DMS79 treated with DMSO at 0.1 percent for 48 hours (cell line): ENCODE measurements around the gene MARK2.
"Not testable (repeated sequence)": the region's sequence is repeated elsewhere in the genome, so short reads cannot be mapped to it uniquely, and the experiment has no call there.

Experiments
- DNase-seq: peaks from one replicate; lab custom pipeline; 2025; lab: John Stamatoyannopoulos, UW

MARK2 gene

DNA sequence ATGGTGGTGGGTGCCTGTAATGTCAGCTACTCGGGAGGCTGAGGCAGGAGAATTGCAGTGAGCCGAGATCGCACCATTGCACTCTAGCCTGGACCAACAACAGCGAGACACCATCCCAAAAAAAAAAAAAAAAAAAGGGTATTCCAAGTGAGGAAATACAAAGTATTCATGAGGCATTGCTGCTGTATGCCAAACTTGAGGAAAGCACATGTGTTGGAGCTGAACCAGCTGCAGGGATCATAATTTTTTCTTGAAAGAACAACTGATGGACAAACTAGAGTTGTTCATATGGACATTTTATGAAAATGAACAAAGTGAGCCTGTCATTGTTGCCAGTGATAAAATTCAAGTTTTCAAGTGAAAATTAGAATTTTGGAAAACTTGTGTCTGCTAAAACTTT lies 15.8 kb downstream of the MARK2 start:
- DNase-seq: no peak

DNA sequence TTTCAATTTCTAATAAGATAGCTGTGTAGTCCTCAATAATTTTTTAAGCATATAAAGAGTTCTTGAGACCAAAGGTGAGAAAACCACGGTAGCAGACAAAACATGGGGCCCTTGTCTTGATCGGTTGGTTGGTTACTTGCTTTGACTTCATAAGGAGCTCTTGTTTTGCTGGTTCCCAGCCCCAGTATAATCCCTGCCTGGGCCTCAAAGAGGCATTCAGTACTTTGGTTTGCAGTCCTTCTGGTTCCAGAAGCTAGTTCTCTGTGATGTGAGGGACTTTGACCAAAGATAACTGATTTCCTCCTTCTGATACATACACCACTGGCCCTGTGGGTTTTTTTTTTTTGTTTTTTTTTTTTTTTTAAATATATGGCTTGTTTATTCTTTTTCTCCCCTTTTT lies 17.1 kb downstream of the MARK2 start:
- DNase-seq: no peak

DNA sequence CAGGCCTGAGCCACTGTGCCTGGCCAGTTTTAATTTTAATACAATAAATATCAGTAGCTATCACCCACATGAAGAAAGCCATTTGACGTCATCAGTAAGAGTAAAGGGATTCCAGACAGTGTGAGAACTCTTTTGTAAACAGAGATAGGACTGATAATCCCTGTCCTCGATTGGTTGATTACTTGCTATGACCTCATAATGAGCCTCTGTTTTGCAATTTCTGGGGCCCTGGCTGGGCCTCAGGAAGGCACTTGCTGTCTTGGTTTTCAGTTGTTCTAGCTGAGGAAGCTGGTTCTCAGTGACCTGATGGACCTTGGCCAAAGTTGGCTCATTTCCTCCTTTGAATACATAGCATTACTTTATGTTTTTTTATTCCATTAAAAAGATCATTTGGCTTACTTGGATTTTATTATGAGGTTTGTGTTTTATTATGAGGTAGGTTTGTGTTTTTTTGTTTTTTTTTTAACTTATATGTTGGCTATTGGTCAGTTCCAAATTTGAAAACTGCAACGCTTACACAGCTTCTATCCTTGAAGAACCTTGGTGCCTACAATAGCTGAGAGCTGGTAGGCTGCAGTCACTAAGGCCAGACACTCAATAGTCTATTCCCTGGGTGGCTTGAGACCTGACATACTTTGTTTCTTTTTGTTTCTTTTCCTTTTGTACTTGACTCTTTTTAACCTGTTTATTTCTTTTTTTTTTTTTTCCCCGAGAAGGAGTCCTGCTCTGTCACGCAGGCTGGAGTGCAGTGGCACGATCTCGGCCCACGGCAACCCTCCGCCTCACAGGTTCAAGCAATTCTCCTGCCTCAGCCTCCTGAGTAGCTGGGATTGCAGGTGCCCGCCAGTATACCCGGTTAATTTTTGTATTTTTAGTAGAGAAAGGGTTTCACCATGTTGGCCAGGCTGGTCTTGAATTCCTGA lies 20.0 kb downstream of the MARK2 start:
- no peak for DNase-seq

DNA sequence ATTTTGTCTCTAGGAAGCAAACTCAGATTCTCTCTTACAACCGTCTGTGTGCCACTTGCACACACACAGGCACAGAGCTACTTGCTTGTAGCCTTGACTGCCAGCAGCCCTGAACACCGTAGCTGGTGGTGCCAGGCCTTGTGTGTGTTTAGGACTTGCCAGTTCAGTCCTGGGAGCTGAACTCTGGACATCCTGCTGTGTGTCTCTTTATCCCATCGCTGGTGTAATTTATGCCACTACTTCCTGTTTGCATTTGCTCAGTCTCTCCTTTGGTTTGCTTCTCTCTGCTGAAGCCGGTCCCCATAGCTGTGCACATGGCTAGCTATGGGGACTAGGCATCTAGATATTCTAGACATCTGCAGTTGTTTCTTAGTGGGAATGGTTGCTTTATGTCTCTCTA lies 24.0 kb downstream of the MARK2 start:
- DNase-seq: no peak

DNA sequence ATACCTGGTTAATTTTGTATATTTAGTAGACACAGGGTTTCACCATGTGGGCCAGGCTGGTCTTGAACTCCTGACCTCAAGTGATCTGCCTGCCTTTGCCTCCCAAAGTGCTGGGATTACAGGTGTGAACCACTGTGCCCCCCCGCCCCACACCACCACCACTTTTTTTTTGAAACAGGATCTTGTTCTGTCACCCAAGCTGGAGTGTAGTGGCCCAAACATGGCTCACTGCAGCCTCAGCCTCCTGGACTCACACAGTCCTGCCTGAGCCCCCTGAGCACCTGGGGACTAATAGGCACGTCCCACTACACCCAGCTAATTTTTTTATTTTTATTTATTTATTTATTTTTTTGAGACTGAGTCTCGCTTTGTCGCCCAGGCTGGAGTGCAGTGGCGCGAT lies 24.7 kb downstream of the MARK2 start:
- not testable (repeated sequence) for DNase-seq

DNA sequence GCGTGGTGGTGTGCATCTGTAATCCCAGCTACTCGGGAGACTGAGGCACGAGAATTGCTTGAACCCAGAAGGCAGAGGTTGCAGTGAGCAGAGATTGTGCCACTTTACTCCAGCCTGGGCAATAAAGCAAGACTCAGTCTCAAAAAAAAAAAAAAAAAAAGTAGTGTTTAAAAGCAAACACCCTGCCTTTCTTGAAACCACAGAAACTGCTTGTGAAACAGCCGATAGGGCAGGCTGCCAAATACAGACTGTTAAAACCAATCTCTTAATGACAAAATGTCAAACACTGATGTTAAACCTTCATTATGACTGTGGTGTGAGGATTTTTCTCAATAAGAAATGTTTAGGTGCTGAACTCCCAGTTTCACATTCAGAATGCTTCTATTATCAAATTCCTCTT lies 27.3 kb downstream of the MARK2 start:
- peak; percentile 82 for DNase-seq

DNA sequence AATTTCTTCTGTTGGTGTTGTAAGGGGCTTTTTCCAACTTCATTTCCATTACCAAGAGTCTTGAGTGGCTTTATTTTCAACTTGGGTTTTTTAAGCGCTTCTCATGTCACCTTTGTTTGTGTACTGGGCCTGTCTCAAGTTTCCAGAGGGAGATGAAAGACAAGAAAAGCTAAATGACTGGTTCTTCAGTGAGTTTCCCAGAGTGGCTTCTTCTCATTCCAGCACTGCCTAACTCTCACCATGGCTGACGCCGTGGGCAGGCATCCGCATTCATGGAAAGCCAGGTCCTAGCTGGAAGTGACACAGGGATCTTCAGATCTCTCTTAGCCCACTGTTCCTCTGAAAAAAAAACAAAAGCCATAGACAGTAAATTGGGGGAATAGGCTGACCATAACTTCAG lies 28.6 kb downstream of the MARK2 start:
- DNase-seq: no peak

DNA sequence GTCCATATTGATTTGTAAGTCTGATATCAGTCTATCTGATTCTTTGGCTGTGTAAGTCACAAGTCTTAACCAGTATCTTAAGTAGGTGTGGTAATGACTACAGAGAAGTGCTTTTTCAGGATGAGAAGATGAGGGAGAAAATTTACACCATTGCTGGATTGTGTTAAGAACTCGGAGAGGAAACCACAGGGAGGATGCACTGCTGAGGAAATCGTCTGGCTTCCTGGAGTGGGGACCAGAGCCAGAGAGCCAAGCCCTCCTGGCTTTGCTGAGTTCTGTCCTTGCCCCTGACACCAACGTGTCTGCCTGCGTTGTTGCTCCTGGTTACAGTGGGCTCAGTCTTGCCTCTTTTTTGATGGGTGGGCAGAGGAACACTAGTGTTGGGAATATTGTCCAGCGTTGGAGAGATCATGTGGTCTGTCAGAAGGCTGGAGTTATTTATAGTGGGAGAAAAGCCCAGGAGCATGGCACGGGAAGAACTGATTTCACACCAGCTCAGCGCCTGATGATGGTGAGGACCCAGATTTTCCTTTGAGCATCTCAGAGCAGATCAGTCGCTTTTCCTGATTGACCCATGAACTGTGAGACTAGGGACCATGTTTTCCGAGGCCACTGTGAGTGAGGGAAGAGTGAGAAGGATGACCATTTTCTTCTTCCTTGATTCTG lies 29.6 kb downstream of the MARK2 start:
- DNase-seq: no peak

DNA sequence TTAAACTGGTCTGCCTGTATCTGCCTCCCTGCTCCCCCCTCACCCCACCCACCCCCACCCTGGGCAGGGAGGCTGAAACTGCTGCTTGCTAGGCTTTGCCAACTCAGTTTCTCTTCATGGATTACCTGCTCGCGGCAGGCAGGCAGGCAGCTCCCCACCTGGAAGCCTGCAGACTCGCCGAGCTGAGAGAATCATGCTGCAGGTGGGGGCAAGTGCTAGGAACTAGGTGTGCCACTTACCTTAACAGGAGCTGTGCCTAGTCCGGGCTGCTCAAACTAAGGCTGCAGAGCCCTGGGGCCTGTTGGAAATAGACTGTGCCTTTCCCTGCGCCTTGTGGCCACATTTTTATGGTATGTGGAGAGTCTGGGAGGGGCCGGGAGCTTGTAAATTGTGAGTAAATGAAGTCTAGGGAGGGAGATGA lies 30.3 kb downstream of the MARK2 start:
- no peak for DNase-seq

DNA sequence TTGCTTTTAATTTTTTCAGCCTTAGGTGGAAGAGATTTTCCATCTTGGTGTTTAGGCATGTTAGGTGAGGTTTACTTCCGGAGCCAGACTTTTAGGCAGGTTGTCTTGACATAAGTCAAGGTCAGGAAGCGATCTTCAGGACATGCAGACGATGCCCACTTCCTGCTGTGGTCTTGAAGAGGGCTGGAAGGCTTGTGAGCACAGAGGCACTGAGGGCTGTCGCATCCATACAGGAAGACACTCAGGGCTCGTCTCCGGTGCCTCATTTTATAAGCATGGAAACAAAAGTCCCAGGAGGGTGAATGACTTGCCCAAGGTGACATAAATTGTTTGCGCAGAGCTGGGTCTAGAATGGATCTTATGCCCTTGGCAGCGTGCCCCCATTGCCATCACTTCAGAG lies 30.8 kb downstream of the MARK2 start:
- DNase-seq: no peak

DNA sequence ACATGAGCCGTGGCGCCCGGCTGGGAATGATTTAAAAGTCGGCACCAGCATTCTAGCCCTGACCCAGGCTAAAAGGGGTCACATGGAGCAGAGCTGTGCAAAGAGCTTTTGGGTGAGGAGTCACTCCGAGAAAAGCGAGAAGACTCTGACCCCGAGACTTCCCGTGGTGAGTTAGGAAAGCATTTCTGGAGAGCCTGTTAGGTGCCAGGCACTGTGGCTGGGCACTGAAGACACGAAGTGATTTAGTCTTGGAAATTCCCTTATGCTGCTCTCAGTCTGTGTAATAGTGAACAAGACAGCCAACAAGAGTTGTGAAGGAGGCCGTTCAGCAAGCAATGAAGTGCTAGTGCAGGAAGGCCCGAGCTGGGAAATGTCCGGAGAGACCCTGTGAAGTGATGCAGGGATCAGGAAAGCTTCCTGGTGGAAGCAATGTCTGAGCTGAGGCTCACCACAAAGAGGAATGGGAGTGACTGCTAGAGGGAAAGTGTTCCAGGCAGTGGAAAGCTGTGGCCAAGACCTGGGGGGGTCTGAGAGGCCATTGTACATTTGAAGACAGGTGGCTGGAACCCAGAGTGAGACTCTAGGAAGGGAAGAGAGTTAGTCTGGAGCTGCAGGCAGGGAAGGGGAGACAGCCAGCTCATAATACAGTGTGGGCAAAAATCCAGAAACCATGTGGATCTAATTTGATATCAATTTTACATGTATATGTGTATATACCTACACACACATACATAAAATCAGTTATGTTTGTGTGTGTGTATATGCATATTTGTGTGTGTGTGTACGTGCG lies 31.6 kb downstream of the MARK2 start:
- no peak for DNase-seq

DNA sequence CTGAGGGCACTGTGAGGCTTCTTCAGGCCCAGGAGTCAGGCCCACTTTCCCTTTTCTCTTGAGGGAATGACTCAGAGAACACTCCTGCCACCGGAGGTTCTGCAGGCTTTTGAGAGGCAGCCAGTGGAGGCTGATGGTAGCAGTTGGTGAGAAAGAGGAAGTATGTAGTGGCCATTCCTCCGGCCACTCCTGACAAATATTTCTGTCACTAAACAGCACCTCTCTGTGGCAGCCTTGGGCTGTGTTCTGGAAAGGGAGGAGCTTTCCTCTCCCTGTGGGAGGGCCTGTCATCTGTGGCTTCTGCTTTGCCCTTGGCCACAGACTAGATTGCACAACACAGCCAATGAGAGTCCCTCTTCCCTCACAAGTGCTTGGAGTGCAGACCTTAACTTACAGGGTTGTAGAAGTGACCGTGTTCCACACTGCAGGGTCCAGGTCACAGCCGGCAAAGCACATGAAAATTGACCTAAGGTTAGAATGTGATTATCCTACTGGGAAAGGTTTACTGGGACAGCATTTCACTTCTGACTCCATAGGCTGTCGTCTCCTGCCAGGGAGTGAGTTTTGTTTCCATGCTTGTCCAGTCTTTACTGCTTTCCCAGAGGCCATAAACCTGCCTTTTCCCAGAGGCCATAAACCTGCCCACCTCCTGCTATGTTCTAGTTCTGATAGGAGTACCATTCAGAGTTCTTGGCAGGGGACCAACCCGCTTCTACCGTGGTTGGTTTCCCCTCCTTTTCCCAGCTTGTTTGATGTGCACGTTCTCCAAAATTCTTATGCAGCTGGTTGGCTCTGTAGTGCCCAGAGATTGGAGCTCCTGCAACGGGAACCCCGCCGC lies 33.3 kb downstream of the MARK2 start:
- DNase-seq: peak; percentile 75

DNA sequence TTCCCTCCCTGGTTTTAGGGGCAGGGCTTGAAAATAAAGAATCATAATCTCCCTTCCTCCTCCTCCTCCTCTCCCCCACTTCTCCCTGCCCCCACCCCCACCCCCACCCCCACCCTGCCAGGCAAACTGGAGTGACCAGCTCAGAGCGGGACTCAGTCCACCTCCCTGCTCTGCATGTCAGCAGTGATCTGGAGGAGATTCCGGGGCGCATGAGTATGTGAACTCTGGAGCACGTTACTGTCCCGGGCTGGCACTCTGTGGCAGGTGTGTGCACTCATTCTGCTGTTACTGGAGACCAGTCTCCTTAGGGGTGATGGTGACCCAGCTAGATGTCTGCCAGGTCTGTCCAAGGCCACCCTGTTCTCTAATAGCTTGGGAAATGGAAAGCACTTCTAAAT lies 33.9 kb downstream of the MARK2 start:
- no peak for DNase-seq

DNA sequence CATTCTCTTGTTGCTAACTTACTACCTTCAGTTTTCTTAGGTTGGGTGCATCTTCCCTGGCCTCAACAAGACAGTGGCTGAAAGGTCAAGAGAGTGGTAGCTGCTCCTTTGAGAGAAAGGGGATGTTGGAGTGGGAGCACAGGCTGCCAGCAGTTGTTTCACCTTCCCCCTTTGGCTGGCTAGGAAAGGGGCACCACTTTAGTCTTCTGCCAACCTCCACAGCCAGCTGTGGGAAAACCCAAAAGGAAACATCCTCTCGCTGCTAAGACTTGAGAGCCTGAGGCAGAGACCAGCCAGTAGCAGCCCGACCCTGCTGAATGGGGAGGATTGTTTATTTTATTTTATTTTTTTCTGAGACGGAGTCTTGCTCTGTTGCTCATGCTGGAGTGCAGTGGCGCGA lies 34.4 kb downstream of the MARK2 start:
- no peak for DNase-seq

DNA sequence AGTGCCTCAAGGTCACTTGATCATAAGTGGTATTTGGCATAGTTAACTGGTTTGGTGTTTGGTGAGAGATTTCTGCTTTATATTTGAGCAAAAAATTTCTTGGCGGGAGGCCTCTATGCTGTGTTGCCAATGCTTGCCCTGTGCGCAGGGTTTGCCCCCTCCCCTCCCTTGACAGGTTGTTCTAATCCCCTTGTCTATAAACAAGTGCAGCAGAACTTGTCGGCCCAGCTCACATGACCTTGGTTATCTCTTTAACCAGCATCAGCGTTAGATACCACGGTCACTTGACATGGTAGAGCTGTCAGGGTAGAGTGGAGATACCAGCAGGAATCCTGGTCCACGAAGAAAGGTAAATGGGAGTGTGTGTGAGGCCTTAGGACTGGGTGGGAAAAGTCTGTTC lies 35.6 kb downstream of the MARK2 start:
- no peak for DNase-seq

DNA sequence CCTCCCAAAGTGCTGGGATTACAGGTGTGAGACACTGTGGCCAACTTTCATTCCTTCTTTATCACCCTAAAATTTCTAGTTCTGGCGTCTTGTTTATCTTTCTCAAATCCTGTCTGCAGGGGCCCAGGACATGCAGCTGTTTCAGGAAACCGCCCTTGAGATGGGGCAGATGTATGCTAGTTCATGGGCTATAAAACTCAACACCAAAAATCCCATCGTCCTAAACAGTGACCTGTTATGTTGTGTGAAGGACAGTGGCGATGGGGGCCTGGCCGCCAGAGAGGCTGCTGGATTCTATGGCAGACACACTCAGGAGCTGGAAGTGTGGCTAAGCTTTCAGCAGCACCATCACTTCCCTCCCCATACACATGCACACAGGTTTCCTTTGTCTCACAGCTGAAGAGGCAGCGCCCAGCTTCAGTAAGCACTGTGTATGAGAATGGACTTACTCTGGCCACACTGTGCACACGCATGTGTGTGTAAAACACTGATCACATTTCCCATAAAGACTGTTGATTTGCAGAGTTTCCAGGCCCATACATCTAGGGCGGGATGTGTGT lies 36.7 kb downstream of the MARK2 start:
- no peak for DNase-seq

DNA sequence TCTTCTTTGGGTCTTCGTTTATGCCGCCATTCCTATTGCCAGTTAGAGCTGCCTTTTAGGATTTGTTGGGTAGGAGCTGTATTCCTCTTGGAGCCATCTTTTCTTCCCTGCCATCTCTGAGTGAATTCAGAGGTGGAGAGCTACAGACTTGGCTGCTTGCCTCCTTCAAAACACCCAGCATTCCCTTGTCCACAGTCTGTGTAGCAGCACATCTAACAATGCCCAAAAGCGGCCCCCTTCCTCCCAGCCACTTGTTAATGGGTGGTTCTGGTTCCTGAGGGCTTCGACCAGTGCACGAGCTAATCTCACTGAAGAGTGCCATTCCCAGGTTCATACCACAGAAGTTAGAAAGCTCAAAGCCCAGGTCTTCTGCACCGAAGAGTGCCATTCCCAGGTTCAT lies 37.7 kb downstream of the MARK2 start:
- no peak for DNase-seq

DNA sequence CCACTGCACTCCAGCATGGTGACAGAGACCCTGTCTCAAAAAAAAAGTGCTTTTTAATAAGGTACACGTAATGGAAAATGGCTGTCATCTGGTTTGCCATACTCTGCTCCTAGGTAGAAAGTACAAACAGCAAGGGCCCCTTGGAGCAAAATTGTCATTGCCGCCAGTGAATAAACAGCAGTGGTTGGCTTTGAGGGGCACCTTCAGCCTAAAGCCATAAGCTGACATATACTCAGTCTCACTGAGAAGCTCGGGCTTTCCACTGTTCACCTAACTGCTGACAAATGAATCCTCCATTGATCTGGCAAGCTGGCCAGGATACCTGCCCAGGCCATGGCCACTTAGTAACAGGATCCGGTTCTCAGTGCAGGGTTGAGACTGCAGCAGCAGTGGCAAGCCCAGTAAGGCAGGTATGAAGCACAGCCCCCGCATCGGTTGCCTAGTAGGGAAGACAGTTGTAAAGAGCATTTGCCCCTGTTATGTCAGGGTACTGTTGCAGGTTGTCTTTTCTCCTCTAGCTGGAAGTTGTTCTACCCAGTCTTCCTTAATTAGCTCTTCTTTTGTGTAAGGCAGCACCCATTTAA lies 38.8 kb downstream of the MARK2 start:
- no peak for DNase-seq

DNA sequence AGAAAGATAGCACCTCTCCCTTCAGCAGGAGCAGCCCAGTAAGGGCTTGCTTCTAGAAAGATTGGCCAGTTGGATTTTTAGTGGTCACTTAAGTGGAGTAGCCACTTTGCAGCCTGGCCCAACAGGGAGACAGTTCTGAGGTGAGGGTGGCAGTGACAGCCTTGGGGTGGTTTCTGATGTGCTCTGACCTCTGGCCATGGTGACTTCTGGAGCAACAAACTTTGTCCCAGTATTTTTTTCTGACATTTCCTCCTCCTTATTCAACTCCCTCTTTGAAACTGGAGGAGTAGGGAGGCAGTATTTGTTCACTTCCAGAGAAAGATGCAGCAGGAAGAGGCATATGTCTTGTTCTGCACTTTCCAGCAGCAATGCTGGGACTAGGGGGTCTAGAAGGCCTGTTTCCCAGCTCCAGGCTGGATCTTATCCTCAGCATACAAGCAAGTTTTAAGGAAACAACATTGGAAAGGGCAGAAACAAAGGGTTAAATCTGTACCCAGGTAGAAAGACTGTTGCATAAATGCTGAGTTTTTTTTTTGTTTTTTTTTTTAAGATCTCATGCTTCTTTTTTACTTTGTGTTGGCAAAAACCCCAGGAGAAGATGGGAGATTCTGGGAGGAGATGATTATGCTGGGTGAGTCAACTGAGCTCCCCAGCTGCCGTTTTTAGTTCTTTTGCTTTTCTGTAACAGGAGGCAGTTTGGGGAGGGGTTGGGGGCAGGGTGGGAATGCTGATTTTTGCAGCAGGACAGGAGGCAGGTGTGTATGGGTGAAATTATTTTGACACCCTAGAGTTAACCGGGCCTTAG lies 40.9 kb downstream of the MARK2 start:
- DNase-seq: no peak

DNA sequence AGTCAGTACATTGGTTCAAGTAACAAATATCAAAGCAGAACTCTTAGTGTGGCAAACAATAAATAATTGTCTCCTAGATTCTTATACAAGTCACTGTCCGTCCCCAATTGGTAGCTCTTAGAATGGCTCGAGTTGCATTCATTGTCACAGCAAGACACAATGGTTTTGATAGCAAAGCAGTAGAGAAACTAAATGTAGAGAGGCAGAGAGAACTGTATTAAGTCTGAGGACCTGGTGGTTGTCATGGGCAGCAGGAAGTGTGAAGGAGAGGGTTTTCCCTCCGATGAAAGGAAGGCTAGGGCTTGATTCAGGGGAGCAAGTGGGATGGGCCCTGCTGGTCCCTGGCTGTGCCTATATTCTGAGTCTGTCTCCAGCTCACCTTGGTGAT lies 41.5 kb downstream of the MARK2 start:
- no peak for DNase-seq
